Measurements from ENCODE around the gene GPC6.

The GPC6 gene

DNA sequence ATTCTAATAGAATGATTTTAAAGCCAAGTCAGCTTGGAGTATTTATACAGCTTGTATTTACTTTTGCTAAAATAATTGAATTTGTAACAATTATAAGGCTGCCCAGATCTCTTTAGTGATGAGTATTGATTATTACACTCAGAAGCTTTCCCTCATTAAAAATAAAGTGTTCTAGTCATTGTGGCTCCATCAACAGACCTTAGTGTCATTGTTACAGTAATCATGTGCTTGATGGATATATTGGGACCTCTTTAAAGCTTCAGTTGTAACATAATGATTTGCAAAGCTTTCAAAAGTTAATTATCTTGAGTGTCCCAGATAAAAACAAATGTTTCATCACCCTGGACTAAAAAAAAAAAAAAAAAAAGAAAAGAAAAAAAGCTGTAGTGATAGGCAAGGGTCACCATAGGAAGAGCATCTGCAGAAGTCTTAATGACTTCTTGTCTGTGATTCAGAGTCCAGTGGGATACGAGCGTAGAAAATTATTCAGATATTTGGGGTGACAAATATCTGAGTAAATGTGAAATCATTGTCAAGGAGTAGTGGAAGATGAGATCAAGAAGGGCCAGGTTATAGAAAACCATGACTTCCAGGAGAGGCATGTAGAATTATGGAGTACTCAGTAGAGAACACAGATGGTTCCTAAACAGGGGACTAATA lies 883.2 kb downstream of the GPC6 start:
- DNase-seq (ENCODE audit: low read depth in 2 of 2), result no peak

GRCh38 chr13:94112227-94112626 lies 885.6 kb downstream of the GPC6 start:
- no peak for DNase-seq (ENCODE audit: low read depth in 2 of 2)

GRCh38 chr13:94112731-94113130 lies 886.1 kb downstream of the GPC6 start:
- DNase-seq (ENCODE audit: low read depth in 2 of 2), result no peak

DNA sequence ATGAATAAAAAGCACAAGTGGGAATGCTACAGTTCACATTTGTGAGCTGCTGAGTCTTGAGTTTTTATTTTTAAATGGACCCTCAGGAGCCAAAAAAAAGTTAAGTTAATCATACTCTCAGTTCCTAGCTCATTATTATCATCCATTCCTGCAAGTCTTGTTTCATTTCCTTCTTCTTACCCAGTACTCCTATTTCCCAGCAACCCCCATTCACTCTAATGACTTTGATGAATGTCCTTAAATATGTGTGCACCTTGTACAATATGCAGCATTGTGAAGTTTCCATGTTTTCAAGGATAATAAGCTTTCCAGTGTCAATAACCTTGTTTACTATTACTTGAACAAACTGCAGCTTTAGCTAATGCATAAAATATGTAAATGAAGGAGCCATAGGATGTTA lies 886.6 kb downstream of the GPC6 start:
- DNase-seq (ENCODE audit: low read depth in 2 of 2), result no peak

DNA sequence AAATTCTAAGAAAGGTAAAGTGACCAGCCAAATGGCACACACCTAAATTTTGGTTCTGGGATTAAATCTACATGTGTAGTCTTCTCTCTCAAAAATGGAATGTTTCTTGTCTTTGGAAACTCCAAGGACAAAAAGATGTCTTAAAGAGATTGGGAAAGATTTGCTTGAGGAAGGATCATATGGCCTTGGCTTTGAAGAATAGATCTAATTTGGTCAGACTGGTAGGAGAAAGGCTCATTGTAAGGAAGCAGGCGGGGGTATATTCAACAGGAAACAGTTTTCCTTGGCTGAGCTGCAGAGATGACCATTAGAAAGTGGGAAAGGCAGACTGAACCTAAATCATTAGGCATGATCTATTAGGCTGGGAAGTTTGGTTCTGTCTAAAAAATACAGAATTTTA lies 887.6 kb downstream of the GPC6 start:
- DNase-seq (ENCODE audit: low read depth in 2 of 2), result no peak

- DNase-seq (ENCODE audit: low read depth in 2 of 2), result no peak
Measured at GRCh38 chr13:94115054-94115453, 888.4 kb downstream of the GPC6 start.

DNA sequence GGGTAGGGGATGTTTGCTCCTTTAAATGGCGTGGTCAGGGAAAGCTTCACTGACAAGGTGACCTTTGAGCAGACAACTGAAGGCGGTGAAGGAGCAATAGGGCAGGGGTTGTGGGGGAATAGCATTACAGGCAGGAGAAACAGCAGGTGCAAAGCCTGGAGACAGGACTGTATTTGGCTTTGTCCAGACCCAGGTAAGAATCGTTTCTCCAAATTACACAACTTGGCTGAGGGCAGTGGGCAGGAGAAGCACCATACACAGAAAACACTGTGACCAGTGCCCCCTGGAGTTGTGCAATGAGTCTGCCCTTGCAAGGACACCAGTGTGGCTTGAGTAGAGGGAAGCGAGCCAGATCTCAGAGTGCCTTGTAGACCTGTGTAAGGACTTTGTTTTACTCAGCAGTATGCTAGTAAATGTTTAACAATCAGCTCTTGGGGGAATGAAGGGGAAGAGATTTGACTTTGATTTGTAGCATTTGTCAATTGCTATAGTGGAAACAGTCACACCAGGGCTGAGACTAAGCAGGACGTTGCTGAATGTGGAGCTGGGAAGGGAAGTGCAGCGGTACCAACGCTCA lies 892.8 kb downstream of the GPC6 start:
- no peak for DNase-seq (ENCODE audit: low read depth in 2 of 2)

DNA sequence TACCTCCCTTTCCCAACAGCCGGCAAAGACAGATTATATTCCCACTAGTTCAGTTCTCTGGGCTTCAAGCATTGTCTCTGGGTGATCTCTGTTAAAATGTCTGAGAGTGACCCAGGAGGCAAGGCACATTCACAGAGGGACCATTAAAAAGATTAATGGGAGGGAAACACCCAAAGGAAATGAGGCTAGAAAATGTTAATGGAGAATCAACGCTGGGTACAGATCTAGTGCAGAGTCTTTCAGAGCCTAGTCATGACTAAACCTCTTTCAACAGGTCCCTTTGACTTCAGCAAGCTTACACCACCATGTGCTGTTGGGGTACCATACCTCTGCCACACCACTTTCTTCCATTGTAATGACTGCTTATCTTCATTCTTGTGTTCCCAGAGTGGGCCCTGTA lies 894.3 kb downstream of the GPC6 start:
- no peak for DNase-seq (ENCODE audit: low read depth in 2 of 2)

DNA sequence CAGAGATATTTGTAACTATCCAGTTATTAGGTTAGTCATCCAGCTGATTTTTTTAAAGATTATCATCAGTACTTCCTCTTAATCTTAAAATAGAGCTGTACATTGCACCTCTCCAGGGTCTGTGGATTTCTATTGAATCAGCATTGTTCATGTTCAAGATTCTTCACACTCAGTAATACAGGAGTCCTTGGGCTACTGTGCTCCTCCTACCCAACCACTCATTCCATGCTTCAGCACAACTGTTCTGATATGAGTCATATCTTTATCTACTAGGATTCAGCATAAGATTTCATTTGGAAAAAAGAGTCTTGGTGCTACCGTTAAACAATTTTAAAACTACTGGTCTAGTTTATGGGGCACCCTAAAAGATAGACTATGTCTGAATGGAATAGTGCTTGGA lies 895.1 kb downstream of the GPC6 start:
- DNase-seq (ENCODE audit: low read depth in 2 of 2), result no peak

DNA sequence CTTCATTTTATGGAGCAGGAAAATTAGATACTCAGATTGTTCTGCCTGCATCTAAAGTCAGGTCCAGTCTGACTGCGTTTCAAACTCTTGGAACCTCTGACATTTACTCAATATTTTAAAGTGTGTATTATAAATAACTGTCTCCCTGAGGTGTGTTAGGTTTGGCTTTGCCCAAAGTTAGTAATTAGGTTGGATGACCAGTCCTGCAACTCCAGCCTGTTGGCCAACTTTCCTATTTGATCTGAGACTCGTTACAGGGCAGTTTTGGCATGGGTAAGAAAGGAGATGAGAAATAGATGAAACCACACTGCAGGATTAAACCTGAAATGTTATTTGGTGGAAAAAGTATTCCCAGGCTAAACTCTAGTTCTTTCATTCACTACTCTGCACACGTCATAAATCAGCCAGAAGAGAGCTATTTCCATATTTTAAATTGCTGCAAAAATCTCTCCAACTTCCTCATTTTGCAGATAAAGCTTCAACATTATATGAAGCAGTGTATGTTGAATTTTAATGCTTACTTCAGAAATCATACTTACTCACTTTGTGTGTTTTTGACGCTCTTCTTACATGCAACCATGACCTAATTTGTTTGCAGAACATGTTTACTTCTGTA lies 895.8 kb downstream of the GPC6 start:
- DNase-seq (ENCODE audit: low read depth in 2 of 2), result no peak

GRCh38 chr13:94123557-94123956 lies 897.0 kb downstream of the GPC6 start:
- DNase-seq (ENCODE audit: low read depth in 2 of 2), result no peak

DNA sequence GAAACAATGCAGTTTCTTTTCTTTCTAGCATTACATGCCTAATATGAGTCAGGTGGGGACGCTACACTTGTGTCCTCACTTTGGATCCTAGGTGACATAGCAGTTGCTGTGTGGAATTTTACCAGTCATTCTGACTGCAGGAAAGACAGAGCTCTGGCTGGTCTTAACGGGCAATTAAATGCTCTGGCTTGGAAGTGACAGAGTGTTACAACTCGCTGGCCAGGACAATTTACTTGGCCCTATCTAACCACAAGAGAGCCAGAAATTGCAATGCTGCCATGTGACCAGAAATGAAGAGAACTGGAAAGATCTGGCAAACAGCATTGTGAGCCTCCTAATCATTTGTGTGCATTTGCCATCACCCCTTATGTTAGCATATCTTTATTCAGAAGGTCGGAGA lies 901.8 kb downstream of the GPC6 start:
- no peak for DNase-seq (ENCODE audit: low read depth in 2 of 2)

DNA sequence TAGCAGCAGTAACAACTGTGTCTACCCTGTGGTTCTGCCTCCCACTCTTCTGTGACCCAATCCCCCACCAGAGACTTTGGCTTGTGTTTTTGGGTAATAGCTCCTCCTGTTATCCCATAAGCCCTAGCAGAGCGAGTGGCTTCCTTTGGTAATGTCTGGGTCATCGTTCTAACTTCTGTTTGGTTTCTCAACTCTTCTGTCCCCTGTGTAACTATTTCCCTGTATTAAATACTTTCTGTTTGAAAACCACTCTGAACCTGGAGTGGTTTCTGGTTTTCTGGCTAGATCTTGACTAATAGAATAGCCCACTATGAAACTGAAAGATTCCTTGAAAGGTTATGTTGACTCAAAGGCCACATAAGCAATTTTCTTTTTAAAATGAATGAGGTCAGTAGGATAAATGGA lies 902.9 kb downstream of the GPC6 start:
- DNase-seq (ENCODE audit: low read depth in 2 of 2), result no peak

DNA sequence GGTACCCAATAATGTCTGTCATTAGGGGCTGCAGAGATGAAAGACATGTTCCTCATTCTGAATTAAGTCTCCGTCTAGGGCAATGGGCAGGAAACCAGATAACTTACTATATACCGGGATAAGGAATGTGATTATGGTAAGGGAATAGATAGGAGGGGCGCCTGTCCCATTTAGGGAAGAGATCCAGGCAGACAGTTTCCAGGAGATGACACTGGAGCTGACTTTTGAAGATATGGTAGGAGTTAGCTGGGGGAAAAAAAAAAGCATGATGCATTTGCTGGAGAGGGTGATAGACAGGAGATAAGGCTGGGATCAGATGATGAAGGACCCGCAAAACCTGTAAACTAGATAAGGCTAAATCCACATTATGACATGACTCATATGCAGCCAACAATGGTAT lies 912.2 kb downstream of the GPC6 start:
- no peak for DNase-seq (ENCODE audit: low read depth in 2 of 2)

GRCh38 chr13:94139393-94139995 lies 912.9 kb downstream of the GPC6 start:
- DNase-seq (ENCODE audit: low read depth in 2 of 2), result no peak

- DNase-seq (ENCODE audit: low read depth in 2 of 2), result no peak
Measured at GRCh38 chr13:94140027-94140426, 913.4 kb downstream of the GPC6 start.

DNA sequence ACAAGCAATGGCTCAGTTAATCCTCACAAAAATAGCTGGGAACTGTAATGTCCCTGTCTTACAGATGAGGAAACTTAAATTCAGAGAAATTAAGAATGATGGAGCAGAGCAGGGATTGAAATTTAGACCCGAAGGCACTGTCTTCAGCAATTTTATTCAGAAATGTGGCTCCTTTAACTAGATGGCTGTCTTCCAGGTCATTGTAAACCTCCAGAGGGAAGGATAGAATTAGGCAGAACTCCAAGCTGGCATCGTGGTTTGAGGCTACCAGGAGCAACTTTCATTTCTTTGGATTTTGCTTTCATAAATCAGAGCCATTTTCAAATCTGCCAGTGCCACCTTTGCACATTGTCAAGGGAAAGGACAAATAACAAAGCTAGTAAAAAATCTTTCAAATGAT lies 913.9 kb downstream of the GPC6 start:
- no peak for DNase-seq (ENCODE audit: low read depth in 2 of 2)

DNA sequence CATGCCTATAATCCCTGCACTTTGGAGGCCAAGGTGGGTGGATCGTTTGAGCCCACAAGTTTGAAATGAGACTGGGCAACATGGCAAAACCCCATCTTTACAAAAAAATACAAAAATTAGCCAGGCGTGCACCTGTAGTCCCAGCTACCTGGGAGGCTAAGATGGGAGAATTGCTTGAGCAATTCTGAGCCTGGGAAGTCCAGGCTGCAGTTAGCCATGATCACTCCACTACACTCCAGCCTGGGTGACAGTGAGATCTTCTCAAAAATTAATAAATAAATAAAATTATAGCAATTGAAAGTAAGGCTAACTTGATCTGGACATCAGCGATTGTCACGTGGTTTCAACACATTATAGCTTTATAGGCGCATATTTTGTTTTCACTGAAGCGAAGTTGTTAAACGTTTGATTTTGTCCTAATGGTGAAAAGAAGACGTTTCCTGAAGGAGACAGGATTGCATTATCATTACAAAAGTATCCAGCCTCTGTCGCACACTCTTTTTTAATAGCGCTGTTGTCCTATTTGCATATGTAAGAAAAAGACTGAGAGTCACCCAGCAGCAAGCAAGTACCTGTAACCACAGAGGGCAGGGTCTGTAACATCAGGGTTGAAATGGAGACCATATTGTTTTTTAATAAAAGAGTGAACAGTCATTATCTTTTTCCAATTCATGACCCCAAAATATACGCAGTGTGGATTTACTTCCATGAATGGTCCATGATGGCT lies 917.2 kb downstream of the GPC6 start:
- no peak for DNase-seq (ENCODE audit: low read depth in 2 of 2)

GRCh38 chr13:94145966-94146365 lies 919.4 kb downstream of the GPC6 start:
- DNase-seq (ENCODE audit: low read depth in 2 of 2), result no peak

- no peak for DNase-seq (ENCODE audit: low read depth in 2 of 2)
Measured at GRCh38 chr13:94153586-94153985, 927.0 kb downstream of the GPC6 start.

DNA sequence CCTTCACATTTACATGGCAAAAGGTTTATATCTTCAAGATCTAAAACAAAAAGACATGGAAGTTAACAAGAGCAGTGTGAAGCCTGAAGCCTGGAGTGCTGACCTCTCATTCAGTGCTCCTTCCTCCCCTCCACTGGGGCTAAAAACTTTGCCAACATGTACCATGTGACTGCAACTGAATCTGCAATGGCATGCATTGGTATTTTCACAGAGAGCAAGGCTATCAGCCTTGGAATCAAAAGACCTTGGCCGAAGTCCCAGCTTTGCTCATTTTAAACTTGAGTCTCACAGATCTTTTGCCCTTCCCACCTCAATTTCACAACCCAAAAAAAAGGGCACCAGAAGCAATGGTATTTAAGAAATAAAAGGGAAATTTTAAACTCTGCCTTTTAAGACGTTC lies 927.8 kb downstream of the GPC6 start:
- DNase-seq (ENCODE audit: low read depth in 2 of 2), result no peak

- no peak for DNase-seq (ENCODE audit: low read depth in 2 of 2)
Measured at GRCh38 chr13:94157705-94158218, 931.2 kb downstream of the GPC6 start.
